B cell (primary cell): Measurements from ENCODE around the gene TFPT. TPM values are rescaled to one million over a fixed set of nuclear protein-coding genes. Genes with fewer than 3 reads are reported as not detected.
A peak's percentile ranks its signal among the peaks of the same experiment; 100 is the strongest.
"Not testable (repeated sequence)": the region's sequence is repeated elsewhere in the genome, so short reads cannot be mapped to it uniquely, and the experiment has no call there.

Experiments
- ATAC-seq: fragments of 200-7000 bp; cut with Tn5 transposase; one replicate; pipeline ENCODE4 v1.10.0; 2021; ENCODE audit warnings: low read depth, mild to moderate bottlenecking, moderate number of reproducible peaks, moderate library complexity
- CTCF ChIA-PET: fragments of 350-600 bp; sonication (Branson Sonifier 250); formaldehyde crosslinking; loops from one replicate; lab custom pipeline; 2021; ENCODE audit warnings: antibody characterized with exemption, inconsistent platforms; lab: Charles Lee
- POLR2A ChIA-PET: fragments of 350-600 bp; sonication (Branson Sonifier 250); formaldehyde crosslinking; loops from one replicate; lab custom pipeline; 2021; ENCODE audit warnings: antibody characterized with exemption; lab: Charles Lee
- DNase-seq: peaks from one replicate; pipeline ENCODE4 v3.0.0; 2013
- H2AFZ ChIP-seq: 2 replicates; pipeline ENCODE4 v1.6.1; 2012; ENCODE audit warnings: mild to moderate bottlenecking, low read depth, low read length; ENCODE audit not compliant: insufficient read depth, poor library complexity, severe bottlenecking
- H3K27ac ChIP-seq, 2 donors: 1 replicate in 1 of 2; 2 replicates in 1 of 2; pipeline ENCODE4 v1.5.1; 2012 to 2013; ENCODE audit warnings: low read length in 2 of 2, mild to moderate bottlenecking in 2 of 2, moderate library complexity in 1 of 2
- H3K27me3 ChIP-seq, 4 experiments: fragments of 200-600 bp in 1 of 4; sonication (generic) in 1 of 4; replicated peaks in 1 of 4; 1 replicate in 2 of 4; 2 replicates in 2 of 4; pipeline versions ENCODE4 v1.6.1 to v1.7.0; 2013 to 2016; ENCODE audit warnings: low read length in 3 of 4, mild to moderate bottlenecking in 2 of 4, mixed read lengths in 1 of 4, moderate library complexity in 1 of 4; ENCODE audit not compliant: insufficient read depth in 4 of 4, control insufficient read depth in 3 of 4; ENCODE audit errors: control extremely low read depth in 1 of 4
- H3K36me3 ChIP-seq, 2 experiments: replicated peaks in 1 of 2; 1 replicate in 1 of 2; 2 replicates in 1 of 2; pipeline versions ENCODE4 v1.6.1 to v1.7.1; 2013; ENCODE audit warnings: low read length in 1 of 2; ENCODE audit not compliant: insufficient read depth in 2 of 2, control insufficient read depth in 1 of 2; ENCODE audit errors: control extremely low read depth in 1 of 2, extremely low read depth in 1 of 2
- H3K4me1 ChIP-seq, 2 donors: fragments of 200-600 bp in 1 of 2; sonication (generic) in 1 of 2; 1 replicate in 1 of 2; 2 replicates in 1 of 2; pipeline versions ENCODE4 v1.5.1 to v1.6.1; 2013 to 2017; ENCODE audit warnings: low read length in 2 of 2; ENCODE audit not compliant: control insufficient read depth in 2 of 2, insufficient read depth in 2 of 2
- H3K4me2 ChIP-seq: replicated peaks from 2 replicates; pipeline ENCODE3; 2012; ENCODE audit warnings: mild to moderate bottlenecking, low read depth, low read length; ENCODE audit not compliant: poor library complexity, severe bottlenecking
- H3K4me3 ChIP-seq, 5 experiments: fragments of 200-600 bp in 1 of 5; sonication (generic) in 1 of 5; 1 replicate in 3 of 5; 2 replicates in 2 of 5; pipeline versions ENCODE4 v1.5.1 to v1.7.0; 2011 to 2016; ENCODE audit warnings: low read length in 4 of 5, mild to moderate bottlenecking in 4 of 5, low read depth in 2 of 5, control low read depth in 1 of 5, moderate library complexity in 1 of 5; ENCODE audit not compliant: insufficient read depth in 1 of 5; ENCODE audit errors: control extremely low read depth in 1 of 5, extremely low read depth in 1 of 5
- H3K79me2 ChIP-seq: fragments of 200-600 bp; sonication (generic); one replicate; pipeline ENCODE4 v1.6.0; 2016; ENCODE audit warnings: low read length; ENCODE audit not compliant: control insufficient read depth, insufficient read depth
- H3K9ac ChIP-seq: fragments of 200-600 bp; sonication (generic); 2 replicates; pipeline ENCODE4 v1.6.1; 2017; ENCODE audit warnings: mild to moderate bottlenecking, low read length, moderate library complexity
- H3K9me3 ChIP-seq, 3 donors: one replicate each; pipeline versions ENCODE4 v1.6.1 to v1.7.1; 2013; ENCODE audit warnings: low read length in 2 of 3; ENCODE audit not compliant: control insufficient read depth in 2 of 3, insufficient read depth in 1 of 3; ENCODE audit errors: control extremely low read depth in 1 of 3
- H4K20me1 ChIP-seq: 2 replicates; pipeline ENCODE4 v1.6.0; 2012; ENCODE audit warnings: mild to moderate bottlenecking, low read length; ENCODE audit not compliant: insufficient read depth, control insufficient read depth, poor library complexity, severe bottlenecking
- H3K27ac Mint-ChIP-seq: one replicate; pipeline ENCODE4 v1.8.0; 2021; ENCODE audit warnings: mixed read lengths
- H3K27me3 Mint-ChIP-seq: one replicate; pipeline ENCODE4 v1.8.0; 2021; ENCODE audit warnings: mixed read lengths
- H3K4me1 Mint-ChIP-seq: one replicate; pipeline ENCODE4 v1.8.0; 2021; ENCODE audit warnings: mixed read lengths
- H3K4me3 Mint-ChIP-seq: one replicate; pipeline ENCODE4 v1.8.0; 2021; ENCODE audit warnings: mixed read lengths
- H3K9me3 Mint-ChIP-seq: one replicate; pipeline ENCODE4 v1.8.0; 2022; ENCODE audit warnings: mixed read lengths; ENCODE audit not compliant: insufficient read depth
- CTCF ChIP-seq: fragments of 200-600 bp; IDR thresholded peaks from one replicate; pipeline ENCODE4 v1.8.0; 2022; ENCODE audit warnings: antibody characterized with exemption, mild to moderate bottlenecking
- EZH2 ChIP-seq: IDR thresholded peaks from 2 replicates; pipeline ENCODE4 v1.6.1; 2012; ENCODE audit warnings: borderline replicate concordance, low read depth, mild to moderate bottlenecking, moderate library complexity, low read length; ENCODE audit not compliant: insufficient read depth, poor library complexity, severe bottlenecking
- WGBS: methylation state at CpG from one replicate; pipeline ENCODE4 v1.1.5; 2013; ENCODE audit warnings: missing lambda C conversion rate; ENCODE audit not compliant: insufficient coverage; 5-methylcytosine and 5-hydroxymethylcytosine counted together
- intact Hi-C: fragments of 100-400 bp; cut with micrococcal nuclease; formaldehyde crosslinking; loops from one replicate; pipeline ENCODE4 v1.10.0; 2022
- polyA plus RNA-seq: library from polyadenylated mRNA; depleted of rRNA; stranded (reverse); fragments of >200 nt; gene quantifications from 2 replicates; pipeline ENCODE4 v1.2.3, GENCODE V29; 2012
- total RNA-seq, 2 donors: library from RNA; stranded (reverse); fragments of 120-200 nt in 1 of 2; gene quantifications; 1 replicate in 1 of 2; 2 replicates in 1 of 2; pipeline versions ENCODE4 v1.2.3 to v1.2.4, GENCODE V29; 2013 to 2022

The TFPT gene
- total and polyA plus RNA-seq, 2 donors (not counting 1 experiment from before 2014, with no cell fraction given), result 8.4 to 12.7 TPM

GRCh38 chr19:54095859-54096616, 19.4 kb downstream of the TFPT start:
- peaks cover 15 to 16% of the 10 kb centered on the region in 2 donors for H3K4me1 ChIP-seq
- H3K27me3 ChIP-seq, result peaks cover 0 to 34% (median 15%) of the 10 kb centered on the region in 4 experiments
- H3K4me3 Mint-ChIP-seq, result peak overlapping the region; percentile 80
- H3K27ac ChIP-seq, intact Hi-C loops, POLR2A ChIA-PET, H3K36me3 ChIP-seq, H4K20me1 ChIP-seq, H3K4me1 Mint-ChIP-seq, H3K79me2 ChIP-seq, H3K9me3 Mint-ChIP-seq: not testable (repeated sequence)
- H3K27ac Mint-ChIP-seq, result peak overlapping the region; percentile 7
- H3K4me2 ChIP-seq, result peak overlapping the region; percentile 77
- CTCF ChIA-PET, result interaction anchor here (1.6 kb wide), 1 partner anchor 12 kb away, joined by 4 read pairs; no protein-coding TSS in a partner anchor
- 3% methylated on average over 46 of the region's 46 CpGs for WGBS
- peak; percentile 82 for ATAC-seq
- peaks cover 0 to 20% (median 0%) of the 10 kb centered on the region in 3 donors for H3K9me3 ChIP-seq
- peak overlapping the region in 4 of 5 experiments; percentile 1 to 50 (median 40) for H3K4me3 ChIP-seq
- peaks cover 22% of the 10 kb centered on the region for H3K27me3 Mint-ChIP-seq
- H3K9ac ChIP-seq, result peak overlapping the region; percentile 54
- peak; percentile 69 for DNase-seq
- H2AFZ ChIP-seq, result peak overlapping the region; percentile 87

GRCh38 chr19:54095136-54095858, 20.2 kb downstream of the TFPT start:
- Histone ChIP-seq H3K4me1 (peaks cover 15 to 16% of the 10 kb centered on the region in 2 donors), H3K4me3 (peak overlapping the region in 3 of 5 experiments; percentile 37 to 50 (median 42)), H3K27ac (no peak overlapping the region), H3K9me3 (peaks cover 0 to 20% (median 0%) of the 10 kb centered on the region in 3 donors), H3K36me3 (no peaks in the 10 kb centered on the region), H4K20me1 (no peaks in the 10 kb centered on the region), H3K79me2 (no peaks in the 10 kb centered on the region), H2AFZ (peak overlapping the region; percentile 87), H3K9ac (peak overlapping the region; percentile 54), H3K27me3 (peaks cover 0 to 34% (median 15%) of the 10 kb centered on the region in 4 experiments), H3K4me2 (peak overlapping the region; percentile 77)
- Mint-ChIP-seq H3K27ac (no peak overlapping the region), H3K4me1 (peaks cover 7% of the 10 kb centered on the region), H3K4me3 (peak overlapping the region; percentile 80), H3K27me3 (peaks cover 22% of the 10 kb centered on the region), H3K9me3 (no peaks in the 10 kb centered on the region)
- intact Hi-C loops, result no loop called here
- DNase-seq (no peak), ATAC-seq (no peak)
- CTCF ChIA-PET, result interaction anchor here (1.6 kb wide), 1 partner anchor 13 kb away, joined by 4 read pairs; no protein-coding TSS in a partner anchor
- POLR2A ChIA-PET, result interaction anchor here (0.6 kb wide), 1 partner anchor 1037 kb away, joined by 5 read pairs; no protein-coding TSS in a partner anchor
- TF ChIP-seq CTCF (no peak), EZH2 (no peak)
- WGBS, result 75% methylated on average over 22 of the region's 22 CpGs
